HFF-Myc (cell line): ENCODE results near the gene TK1.

Source experiments
- DNase-seq: peaks from one replicate; pipeline ENCODE4 v3.0.0-alpha.2; 2011; ENCODE audit warnings: low read depth; ENCODE audit errors: extremely low read depth
- H3K4me3 ChIP-seq: replicated peaks from 2 replicates; pipeline ENCODE4 v1.5.1; 2011; ENCODE audit warnings: low read depth, mild to moderate bottlenecking, control low read depth, low read length
- TF ChIP-seq, protein P1 (sequence below): IDR thresholded peaks from 2 replicates; pipeline ENCODE4 v1.5.1; 2012; ENCODE audit warnings: mild to moderate bottlenecking, low read depth, low read length, control low read depth; ENCODE audit errors: missing control alignments

TK1 gene

GRCh38 chr17:78205124-78205775, 18.4 kb upstream of the TK1 start:
- TF ChIP-seq, protein P1, sequence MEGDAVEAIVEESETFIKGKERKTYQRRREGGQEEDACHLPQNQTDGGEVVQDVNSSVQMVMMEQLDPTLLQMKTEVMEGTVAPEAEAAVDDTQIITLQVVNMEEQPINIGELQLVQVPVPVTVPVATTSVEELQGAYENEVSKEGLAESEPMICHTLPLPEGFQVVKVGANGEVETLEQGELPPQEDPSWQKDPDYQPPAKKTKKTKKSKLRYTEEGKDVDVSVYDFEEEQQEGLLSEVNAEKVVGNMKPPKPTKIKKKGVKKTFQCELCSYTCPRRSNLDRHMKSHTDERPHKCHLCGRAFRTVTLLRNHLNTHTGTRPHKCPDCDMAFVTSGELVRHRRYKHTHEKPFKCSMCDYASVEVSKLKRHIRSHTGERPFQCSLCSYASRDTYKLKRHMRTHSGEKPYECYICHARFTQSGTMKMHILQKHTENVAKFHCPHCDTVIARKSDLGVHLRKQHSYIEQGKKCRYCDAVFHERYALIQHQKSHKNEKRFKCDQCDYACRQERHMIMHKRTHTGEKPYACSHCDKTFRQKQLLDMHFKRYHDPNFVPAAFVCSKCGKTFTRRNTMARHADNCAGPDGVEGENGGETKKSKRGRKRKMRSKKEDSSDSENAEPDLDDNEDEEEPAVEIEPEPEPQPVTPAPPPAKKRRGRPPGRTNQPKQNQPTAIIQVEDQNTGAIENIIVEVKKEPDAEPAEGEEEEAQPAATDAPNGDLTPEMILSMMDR, result no peak
- DNase-seq, result no peak
- H3K4me3 ChIP-seq, result no peak overlapping the region

DNA sequence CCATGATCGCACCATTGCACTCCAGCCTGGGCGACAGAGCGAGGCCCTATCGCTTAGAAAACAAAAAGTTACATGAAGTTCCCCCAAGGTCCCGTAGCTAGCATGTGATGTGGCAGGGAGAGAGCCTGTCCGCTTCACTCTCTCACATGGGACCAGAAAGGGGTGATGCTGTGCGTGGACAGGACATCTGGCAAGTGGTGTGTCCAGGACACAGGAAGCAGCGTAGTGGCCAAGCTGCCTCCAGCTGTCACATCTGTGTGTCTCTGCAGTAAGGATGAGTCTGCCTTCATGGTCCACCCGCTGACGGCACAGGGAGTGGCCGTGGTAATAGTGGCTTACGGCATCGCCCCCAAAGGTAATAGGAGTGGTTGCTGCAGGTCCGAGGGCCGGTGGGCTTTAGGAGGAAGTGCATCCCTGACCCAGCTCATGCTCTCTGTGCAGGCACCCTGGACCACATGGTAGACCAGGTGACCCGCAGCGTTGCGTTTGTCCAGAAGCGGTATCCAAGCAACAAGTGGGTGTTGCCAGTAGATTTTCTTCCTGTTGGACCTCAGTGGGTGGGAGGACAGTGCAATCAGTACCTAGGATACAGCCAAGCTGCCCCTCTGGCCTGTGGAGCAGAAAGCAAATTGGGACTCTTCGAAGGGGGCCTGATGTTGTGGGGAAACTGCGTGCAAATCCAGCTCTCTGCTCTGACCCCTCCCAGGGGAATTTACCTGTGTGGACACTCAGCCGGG, 17.7 kb upstream of the TK1 start:
- H3K4me3 ChIP-seq, result no peak overlapping the region
- TF ChIP-seq, protein P1, result no peak
- no peak for DNase-seq

DNA sequence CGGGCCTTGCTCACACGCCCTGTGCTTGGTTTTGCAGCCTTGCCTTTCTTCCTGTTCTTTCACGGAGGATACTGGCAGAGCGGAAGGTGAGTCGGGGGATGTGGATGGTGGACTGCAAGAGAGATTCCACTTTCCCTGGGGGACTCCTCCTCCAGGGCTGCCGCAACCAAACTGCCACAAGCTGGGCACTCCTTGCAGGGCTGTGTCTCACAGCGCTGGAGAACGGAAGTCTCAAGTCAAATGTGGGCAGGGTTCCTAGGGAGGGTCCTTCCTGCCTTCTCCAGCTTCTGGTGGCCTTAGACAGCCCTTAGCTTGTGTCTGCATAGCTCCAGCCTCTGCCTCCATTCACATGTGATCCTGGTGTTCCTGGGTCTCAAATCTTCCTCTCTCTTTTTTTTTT, 15.8 kb upstream of the TK1 start:
- H3K4me3 ChIP-seq, result no peak overlapping the region
- DNase-seq, result no peak
- TF ChIP-seq, protein P1, result no peak

- no peak overlapping the region for H3K4me3 ChIP-seq
- TF ChIP-seq, protein P1, result no peak
These were observed 13.6 kb upstream of the TK1 start for GRCh38 chr17:78200451-78200850.

DNA sequence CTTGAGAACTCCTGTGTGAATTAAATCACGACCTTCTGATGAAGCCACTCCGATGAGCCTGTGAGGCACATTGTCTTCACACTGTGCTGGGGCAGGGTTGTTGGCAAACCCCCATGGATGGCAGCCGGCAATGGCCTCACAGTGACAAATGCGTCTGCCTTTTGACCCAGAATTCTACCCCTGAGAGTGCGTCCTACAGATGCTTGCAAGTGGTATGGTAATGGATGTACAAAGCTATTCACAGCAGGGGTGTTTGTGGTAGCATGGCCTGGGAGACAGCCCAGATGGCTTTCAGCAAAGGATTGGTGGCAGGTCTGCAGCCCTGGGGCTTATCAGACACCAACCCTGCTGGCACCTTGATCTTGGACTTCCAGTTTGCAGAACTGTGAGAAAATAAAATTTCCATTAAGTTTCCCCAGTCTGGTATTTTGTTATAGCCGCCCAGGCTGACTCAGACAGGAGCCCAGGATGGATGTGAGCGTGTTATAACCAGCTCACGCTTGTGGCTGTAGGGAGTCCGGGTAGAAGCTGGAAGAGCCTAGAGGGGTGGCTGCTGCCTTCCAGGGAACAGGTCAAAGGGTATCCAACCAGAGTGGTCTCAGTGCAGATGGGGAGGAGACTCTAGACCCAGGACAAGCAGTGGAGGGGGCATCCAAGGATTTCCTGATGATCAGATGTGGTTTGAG, 10.4 kb upstream of the TK1 start:
- TF ChIP-seq, protein P1, result no peak
- H3K4me3 ChIP-seq, result no peak overlapping the region
- DNase-seq, result no peak

More at GRCh38 chr17:78200451-78200850, 13.6 kb upstream of the TK1 start:
- no peak for DNase-seq

DNA sequence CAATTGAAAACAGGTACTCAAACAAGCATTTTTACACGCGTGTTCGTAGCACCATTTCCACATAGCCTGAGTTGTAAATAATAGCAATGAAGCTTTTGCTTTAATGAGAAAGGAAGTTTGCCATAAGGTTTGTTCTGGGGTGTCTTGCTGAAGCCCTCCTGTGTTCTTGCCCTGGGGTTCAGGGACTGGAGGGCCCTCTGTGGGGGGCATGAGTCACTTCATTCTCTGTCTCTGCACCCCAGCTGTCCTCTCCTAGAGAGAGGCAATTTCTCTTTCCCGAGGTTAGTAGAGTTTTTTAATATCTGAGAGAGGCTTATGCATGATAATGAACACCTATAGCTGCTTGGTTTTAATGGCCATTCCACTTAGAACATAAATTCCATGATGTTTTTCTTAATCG, 9.9 kb upstream of the TK1 start:
- no peak for DNase-seq
- H3K4me3 ChIP-seq, result no peak overlapping the region
- TF ChIP-seq, protein P1, result no peak
